Measurements from ENCODE around the gene TMEM117.
"Not testable (repeated sequence)": the region's sequence is repeated elsewhere in the genome, so short reads cannot be mapped to it uniquely, and the experiment has no call there.

The TMEM117 gene

DNA sequence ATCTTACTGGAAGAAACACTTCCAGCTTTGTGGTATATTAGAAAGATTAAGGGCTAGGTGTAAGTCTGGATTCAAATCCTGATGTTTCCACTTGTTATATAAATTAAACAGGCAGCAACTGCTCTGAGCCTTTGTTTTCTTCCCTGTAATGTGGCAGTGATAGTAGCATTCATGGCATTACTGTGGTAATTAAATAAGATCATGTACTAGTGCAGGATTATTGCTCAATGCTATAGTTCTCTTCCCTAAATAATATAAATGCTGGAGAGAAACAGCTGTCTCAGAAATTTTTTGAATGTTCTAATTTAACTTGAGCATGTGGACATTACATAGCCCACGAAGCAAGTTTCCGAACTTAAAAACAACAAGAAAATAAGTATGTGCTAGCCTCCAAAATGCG lies 5.4 kb downstream of the TMEM117 start:
- no peak for DNase-seq

DNA sequence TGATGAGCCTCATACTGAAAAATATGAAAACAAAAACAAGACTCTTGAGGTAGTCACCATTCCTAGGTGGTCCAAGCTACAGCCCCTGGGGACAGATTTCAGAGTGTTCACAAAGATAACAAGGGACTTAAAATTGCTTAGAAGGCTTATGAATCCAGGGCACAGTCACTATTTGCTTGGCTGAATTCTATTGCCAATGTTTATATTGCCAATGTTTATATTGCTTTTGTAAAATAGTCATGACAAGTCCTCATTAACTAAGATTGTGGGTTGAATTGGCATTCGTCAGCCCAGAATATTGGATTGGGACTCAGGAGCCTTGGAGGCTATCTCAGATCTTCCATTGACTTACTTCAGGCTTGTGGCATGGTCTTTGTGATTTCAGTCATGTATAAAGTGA lies 6.4 kb downstream of the TMEM117 start:
- no peak for DNase-seq

DNA sequence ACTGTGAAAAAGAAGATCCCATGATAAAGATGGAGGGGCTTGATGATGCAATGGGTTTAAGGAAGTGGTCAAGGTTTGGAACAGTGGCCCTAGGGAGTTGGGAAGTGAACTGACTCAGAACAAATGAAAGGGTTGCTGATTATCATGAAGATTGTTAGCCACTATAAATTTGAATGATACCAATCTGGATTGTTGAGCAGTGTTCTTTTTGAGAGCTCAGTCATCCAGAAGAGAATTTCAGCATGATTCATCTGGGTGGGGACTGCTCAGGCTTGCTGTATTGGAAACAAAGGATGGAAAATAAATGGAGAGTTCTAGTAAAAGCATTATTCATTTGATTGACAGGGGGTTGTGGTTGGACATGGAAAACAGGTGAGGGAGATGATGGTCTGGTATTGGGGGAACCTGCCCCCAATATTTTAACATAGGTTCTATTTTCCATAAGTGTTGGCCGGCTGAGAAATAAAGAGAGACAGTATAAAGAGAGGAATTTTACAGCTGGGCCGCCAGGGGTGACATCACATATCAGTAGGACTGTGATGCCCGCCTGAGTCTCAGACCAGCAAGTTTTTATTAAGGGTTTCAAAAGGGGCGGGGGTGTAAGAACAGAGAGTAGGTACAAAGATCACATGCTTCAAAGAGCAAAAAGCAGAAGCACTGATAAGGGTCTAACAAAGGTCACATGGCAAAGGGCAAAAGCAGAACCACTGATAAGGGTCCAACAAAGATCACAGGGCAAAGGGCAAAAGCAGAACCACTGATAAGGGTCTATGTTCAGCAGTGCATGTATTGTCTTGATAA lies 11.7 kb downstream of the TMEM117 start:
- not testable (repeated sequence) for DNase-seq

DNA sequence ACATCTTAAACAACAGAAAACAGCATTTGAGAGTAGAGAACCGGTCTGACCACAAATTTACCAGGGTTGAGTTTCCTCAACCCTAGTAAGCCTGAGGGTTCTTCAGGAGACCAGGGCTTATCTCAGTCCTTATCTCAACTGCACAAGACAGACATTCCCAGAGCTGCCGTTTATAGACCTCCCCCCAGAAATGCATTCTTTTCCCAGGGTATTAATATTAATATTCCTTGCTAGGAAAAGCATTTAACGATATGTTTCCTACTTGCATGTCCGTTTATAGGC lies 12.3 kb downstream of the TMEM117 start:
- no peak for DNase-seq

DNA sequence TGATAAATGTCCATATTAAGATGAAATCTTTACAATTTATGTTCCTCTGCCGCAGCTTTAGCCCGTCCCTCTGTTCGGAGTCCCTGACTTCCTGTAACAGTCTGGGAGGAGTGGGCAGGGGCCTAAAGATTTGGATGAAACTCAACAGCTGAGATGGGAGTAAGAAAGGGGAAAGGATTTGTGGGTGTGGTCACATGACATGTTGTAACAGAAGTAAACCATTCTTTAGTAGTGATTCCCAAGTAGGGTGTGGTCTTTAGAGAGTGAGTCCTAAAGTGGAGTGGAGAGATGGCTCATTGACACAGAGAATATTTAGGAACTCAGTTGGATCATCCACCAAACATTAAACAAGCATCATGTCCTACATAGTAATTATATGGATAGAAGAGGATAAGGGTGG lies 12.9 kb downstream of the TMEM117 start:
- DNase-seq = no peak

DNA sequence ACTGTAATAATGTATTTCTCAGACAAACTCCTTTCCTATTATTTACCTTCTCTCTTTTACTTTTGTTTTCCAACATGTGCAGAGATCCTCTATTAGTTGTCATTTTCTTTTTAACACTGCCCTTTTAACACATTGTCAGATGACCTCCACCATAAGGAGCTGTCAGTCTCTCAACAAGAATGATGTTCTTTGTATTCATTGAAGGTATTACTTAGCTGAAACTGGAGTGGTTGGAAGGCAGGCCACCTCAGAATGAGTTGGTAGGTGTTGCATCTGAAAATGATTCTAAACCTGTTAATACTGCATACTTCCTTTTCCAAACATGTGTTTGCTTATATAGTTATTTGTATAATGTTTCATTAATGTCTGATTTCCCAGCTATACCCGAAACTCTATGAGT lies 16.9 kb downstream of the TMEM117 start:
- DNase-seq = no peak

DNA sequence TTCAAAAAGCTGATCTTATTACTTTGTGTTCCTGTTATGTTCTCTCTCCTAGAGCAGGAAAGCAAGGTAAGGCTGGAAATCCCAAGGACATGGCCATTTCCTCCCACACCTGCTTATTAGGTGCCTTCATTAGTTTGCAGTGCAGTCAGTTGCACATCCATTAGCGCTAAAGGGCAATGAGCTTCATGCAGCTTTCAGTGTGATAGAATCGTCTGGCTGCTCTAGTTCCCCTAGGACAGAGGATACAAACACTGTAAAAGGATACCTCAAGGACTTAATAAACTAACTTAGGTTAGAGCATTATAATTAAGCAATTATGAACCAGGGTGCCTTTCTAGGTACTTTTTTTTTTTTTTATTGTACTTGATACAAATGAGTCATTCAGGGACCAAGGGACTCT lies 21.1 kb downstream of the TMEM117 start:
- no peak for DNase-seq

DNA sequence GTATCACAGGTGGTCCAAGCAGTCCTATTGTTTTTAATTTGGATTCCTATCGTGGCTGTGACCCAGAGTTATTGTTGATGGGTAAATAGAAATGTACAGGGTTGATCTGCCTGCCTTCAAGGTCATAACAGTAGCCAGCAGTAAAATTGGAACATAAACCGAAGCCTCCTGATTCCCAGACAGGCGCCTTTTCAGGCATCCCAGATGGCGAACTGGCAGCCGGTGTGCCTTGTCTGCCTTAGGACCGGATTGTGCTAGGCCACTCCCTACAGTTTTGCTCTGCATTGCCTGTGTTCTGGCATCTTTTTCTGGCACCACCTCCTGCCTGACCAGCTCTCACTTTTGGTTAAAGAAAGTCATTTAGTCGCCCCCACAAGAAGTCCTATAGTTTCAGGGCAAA lies 22.2 kb downstream of the TMEM117 start:
- no peak for DNase-seq

DNA sequence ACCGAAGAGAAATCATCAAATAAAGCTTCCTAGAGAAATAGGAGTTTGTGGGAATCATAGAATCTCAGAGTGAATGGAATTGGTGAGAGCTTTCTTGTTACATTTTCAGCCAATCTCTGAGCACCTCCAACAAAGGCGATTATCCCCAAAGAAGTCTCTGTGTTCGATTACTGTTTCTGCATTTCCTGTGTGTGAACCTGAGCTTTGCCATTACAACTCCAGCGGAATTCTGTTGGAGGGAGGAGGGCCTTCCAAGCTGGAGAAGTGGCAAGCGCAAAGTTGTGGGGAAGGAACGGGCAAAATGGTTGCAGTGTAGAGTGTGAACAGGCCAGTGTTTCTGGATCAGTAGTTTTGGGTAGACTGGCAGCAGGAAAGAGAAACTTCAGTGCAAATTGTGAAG lies 23.1 kb downstream of the TMEM117 start:
- no peak for DNase-seq

DNA sequence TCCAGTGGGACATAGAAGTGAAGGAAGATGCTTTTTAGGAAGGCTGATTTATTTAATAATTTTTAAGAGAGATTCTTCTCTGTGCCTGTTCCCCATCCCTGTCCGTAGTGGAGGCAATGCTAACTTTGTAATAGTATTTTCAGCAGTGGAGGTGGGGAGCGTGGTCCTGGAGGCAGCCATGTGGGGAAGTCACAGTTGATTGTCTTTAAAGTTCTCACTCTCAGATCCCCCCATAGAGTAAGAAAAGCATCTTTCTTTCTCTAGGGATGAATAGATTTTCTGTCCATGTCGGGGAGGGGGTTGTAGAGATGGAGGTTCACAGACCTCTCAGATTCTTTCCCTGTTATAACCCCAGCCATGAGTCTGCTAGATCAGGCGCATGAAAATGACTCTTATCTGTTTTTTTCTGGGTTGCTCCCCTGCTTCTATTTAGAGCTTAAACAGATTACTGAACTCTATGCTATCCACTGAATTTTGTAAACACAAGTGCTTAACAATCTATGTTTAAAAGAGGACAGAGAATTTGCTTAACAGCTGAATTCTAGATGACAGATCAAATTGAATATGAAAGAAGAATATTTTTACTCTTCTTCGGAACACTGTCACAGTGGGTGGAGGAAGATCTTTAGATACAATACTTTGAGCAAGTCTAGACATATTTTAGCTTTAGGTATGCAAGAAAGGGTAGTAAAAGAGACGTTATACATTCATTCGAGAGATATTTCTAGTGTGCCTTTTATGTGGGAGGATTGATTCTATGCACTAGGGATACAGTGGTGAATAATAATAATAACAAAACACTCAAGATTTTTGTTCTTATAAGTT lies 25.3 kb downstream of the TMEM117 start:
- DNase-seq = no peak

DNA sequence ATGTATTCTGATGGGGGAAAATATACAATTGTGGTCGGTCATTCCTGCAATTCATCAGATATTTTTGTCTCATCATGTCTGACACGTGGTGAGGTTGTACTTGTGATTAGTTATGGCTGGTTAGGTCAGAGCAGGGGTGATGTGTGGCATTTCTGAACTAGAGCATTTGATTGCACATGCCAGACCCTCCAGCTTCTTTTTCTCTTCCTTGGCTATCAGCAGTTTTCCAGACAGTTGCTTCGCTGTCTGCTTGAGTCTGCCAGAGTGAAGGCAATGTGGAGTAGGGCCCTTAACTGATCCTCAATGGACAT lies 25.9 kb downstream of the TMEM117 start:
- no peak for DNase-seq

DNA sequence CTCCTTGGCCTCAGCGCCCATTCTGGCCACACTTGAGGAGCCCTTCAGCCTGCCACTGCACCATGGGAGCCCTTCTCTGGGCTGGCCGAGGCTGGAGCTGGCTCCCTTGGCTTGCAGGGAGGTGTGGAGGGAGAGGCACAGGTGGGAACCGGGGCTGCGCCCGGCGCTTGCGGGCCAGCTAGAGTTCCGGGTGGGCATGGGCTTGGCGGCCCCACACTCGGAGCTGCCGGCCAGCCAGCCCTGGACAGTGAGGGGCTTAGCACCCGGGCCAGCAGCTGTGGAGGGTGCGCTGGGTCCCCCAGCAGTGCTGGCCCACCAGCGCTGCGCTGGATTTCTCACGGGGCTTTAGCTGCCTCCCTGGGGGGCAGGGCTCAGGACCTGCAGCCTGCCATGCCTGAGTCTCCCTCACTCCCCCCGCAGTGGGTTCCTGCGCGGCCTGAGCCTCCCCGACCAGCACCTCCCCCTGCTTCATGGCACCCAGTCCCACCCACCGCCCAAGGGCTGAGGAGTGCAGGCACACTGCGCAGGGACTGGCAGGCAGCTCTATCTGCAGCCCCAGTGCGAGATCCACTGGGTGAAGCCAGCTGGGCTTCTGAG lies 28.0 kb downstream of the TMEM117 start:
- DNase-seq = no peak

DNA sequence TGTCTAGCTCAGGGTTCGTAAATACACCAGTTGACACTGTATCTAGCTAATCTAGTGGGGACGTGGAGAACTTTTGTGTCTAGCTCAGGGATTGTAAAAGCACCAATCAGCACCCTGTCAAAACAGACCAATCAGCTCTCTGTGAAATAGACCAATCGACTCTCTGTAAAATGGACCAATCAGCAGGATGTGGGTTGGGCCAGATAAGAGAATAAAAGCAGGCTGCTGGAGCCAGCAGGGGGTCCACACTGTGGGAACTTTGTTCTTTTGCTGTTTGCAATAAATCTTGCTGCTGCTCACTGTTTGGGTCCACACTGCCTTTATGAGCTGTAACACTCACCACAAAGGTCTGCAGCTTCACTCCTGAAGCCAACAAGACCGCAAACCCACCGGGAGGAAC lies 28.7 kb downstream of the TMEM117 start:
- not testable (repeated sequence) for DNase-seq

DNA sequence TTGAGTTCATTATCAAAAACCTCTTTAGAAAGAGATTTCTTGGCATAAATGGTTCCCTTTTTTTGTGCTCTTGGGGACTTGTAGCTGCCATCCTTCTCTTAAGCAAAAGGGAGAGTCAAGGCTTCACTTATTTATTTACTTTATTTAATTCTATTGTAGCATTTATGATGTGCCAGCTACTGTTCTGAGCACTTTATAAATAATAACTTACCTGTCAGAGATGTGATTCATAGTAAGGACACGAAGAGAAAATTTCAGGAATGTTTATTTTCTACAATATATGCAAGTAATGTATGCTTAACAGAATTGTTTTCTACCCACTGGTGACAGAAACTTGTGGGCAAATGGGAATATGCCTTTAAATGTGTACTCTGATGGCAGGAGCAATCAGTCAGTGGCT lies 33.3 kb downstream of the TMEM117 start:
- DNase-seq = no peak

DNA sequence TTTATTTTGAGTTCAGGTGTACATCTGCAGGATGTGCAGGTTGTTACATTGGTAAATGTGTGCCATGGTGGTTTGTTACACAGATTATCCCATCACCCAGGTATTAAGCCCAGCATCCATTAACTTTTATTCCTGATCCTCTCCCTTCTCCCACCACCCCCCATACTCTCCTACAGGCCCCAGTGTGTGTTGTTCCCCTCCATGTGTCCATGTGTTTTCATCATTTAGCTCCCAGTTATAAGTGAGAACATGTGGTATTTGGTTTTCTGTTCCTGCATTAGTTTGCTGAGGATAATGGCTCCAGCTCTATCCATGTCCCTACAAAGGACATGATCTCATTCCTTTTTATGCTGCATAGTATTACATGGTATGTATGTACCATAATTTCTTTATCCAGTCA lies 33.9 kb downstream of the TMEM117 start:
- not testable (repeated sequence) for DNase-seq

DNA sequence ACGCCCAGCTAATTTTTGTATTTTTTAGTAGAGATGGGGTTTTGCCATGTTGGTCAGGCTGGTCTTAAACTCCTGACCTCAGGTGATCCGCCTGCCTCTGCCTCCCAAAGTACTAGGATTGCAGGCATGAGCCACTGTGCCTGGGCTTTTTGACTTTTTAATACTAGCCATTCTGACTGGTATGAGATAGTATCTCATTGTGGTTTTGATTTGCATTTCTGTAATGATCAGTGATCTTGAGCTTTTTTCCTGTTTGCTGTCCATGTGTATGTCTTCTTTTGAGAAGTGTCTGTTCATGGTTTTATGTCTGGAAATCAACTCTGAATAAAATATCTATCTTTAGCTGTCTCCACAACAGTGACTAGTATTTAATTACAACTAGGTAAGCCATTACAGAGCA lies 35.4 kb downstream of the TMEM117 start:
- not testable (repeated sequence) for DNase-seq

DNA sequence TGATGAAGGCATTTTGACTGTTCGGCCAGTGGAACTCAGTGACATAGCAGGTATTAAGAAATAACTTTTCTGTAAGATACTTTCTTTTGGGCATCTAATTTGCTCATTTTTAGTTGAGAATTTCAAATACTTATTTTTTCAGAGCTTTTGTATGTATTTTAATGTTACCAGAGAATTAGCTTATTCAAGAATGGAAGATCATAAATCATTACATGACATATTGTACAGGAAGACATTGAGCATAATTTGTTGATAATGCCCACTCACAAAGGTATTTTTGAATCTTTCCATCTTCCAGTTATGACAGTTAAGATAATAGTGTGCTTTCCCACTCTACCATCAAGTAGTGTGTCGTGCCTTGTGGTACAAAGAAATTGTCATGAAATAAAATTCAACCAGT lies 36.5 kb downstream of the TMEM117 start:
- no peak for DNase-seq

DNA sequence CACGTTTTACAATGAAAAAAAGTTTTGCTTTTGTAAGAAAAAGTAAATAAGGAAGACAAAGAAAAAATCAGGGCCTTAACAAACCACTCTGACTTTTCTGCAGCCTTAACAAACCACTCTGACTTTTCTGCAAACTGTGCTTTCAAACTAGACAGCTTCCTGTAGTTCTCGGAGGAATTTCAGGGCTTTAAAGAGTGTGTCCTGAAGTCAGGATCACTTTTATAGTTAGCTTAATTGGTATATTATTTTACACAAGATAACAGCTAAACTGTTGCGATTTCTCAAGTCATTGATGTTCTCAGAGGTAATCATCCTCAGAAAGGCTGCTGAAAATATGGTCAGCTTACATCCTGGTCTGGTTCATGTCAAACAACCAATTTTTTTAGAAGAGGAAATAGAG lies 42.2 kb downstream of the TMEM117 start:
- no peak for DNase-seq

DNA sequence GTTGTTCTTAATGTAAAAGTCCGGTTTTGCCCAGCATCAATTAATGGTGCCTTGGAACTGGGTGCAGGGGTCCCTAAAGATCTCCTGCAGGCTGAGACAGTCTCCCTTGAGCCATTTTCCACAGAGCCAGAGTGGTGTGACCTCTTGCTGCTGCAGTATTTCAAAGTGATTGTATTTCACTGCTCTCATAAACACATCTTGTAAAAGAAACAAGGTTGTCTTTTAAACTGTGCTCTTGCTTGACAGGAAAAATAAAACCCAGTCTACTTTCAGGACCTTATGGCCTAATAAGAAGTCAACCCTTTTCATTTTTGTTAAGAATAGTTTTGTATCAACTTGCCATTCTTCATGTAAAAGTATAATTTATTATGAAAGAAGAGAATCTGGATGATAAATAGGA lies 44.7 kb downstream of the TMEM117 start:
- DNase-seq = no peak

DNA sequence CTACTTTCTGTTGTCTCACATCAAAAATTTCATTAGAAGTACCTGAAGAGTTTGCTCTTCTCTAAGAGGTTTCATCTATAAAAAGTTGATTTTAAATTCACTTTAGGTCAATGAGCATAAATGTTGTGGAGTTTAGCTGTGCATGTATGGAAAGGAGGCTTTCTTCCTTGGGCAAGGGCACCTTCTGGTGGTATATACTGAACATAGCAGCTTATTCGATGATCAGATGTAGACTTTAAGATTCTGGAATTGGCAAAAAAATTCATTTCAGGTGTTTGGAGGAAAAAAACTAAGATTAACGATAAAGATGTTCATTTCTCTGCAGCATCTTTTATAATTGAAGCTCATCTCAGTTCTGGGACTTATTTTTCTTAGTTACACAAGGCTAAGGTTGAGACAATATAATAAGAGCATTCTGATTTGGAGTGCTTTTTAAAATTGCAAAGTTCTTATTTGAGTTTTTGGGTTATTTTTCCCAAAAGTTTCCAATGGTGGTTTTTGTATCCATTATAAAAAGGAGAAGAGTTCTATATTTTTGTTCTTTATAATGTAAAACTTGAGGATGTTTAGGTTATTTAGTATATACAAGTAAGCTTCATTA lies 46.8 kb downstream of the TMEM117 start:
- DNase-seq = peak; percentile 48

DNA sequence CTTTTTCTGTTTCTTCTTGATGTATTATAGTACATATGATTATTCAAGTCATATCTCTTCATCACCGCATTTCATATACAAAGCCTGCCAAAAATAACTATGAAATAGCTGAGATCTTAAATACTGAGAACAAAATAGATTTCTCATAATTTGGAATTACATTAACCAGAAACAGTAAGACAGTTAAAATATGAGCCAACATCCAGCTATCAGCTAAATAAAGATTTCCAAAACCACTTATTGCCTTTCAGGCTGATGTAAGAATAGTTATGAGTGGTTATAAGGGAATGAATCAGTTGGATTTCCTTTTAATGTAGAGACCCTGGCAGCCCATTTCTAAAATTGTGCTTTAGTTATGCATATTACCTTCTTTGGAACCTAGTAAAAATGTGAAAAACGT lies 47.4 kb downstream of the TMEM117 start:
- DNase-seq = no peak

DNA sequence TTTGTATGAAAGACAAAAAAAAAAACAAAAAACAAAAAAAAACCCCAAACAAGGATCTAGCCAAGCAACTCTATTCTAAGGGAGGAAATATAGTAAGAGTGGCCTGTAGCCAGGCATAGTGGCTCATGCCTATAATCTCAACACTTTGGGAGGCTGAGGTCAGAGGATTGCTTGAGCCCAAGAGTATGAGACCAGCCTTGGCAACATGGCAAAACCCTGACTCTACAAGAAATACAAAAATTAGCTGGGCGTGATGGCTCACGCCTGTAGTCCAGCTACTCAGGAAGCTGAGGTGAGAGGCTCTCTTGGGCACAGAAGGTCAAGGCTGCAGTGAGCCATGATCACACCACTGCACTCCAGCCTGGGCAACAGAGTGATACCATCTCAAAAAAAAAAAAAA lies 47.9 kb downstream of the TMEM117 start:
- DNase-seq = no peak

DNA sequence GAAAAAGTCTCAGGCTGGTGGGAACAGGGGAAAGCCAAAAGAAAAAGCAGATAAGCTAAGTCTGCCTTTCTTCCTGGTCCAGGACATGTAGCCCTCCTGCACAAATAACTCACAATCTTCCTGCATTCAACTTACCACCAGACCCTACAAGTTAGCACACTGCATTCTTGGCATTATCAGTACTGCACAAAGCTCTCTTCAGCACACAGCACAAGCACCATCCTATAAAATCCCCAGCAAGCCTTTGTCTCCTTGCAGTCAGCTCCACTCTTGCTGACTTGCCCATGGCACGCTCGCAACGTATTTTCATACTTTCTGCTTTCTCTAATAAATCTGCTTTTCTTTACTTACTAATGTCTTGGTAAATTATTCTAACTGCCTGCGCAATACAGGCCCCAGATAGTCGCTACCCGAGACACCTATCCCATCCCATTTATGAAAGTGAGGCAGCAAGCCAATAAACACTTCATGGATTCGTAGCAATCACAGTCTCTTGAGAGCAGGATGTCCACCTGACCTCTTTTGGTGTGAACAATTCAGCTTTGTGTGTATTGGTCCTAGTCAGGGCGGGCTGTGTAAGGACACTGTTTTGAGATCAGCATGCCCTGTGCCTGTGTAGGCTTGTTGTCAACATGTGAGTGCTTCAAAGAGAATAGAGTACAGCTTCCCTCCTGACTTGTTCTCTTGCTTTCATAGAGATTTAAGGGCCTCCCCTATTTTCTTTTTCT lies 49.0 kb downstream of the TMEM117 start:
- no peak for DNase-seq

All from CD4-positive, alpha-beta T cell treated with Interleukin-17A for 4 hours (primary cell).